Fibroblast of lung (primary cell): ENCODE data around the gene RAB36.

Experiments used
- EZH2 ChIP-seq: IDR thresholded peaks from 2 replicates; pipeline ENCODE4 v1.5.1; 2012; ENCODE audit warnings: low read length, control low read depth, mild to moderate bottlenecking; ENCODE audit errors: missing control alignments
- TF ChIP-seq, protein P1 (sequence below), 2 donors: IDR thresholded peaks in 1 of 2; conservative IDR thresholded peaks in 1 of 2; 1 replicate in 1 of 2; 2 replicates in 1 of 2; pipeline ENCODE4 v1.5.1; 2011 to 2012; ENCODE audit warnings: low read length in 2 of 2, control low read depth in 1 of 2, inconsistent platforms in 1 of 2, low read depth in 1 of 2, mild to moderate bottlenecking in 1 of 2

DNA sequence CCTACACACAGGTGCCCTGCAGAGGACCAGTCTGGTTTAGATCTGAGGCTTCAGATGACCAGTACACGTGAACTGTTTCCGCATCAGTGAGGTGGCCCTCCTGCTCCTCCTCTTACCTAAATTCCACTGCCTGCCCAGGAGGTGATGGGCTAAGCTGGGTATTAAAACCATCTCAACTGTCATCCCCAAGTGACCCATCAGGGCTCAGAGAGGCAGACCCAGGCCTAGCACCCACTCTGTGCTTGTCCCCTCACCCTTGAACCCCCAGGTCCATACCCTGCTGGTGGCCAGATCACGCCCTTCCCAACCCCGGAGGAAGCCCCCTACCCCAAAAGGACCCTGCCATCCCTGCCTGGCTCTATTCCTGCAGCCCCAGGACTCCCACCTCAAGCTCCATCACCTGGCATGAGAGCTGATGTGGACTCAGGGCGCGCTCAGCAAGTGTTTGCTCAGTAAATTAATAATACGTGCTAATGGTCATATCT lies 24.8 kb upstream of the RAB36 start:
- TF ChIP-seq EZH2, result no peak
- TF ChIP-seq, protein P1, sequence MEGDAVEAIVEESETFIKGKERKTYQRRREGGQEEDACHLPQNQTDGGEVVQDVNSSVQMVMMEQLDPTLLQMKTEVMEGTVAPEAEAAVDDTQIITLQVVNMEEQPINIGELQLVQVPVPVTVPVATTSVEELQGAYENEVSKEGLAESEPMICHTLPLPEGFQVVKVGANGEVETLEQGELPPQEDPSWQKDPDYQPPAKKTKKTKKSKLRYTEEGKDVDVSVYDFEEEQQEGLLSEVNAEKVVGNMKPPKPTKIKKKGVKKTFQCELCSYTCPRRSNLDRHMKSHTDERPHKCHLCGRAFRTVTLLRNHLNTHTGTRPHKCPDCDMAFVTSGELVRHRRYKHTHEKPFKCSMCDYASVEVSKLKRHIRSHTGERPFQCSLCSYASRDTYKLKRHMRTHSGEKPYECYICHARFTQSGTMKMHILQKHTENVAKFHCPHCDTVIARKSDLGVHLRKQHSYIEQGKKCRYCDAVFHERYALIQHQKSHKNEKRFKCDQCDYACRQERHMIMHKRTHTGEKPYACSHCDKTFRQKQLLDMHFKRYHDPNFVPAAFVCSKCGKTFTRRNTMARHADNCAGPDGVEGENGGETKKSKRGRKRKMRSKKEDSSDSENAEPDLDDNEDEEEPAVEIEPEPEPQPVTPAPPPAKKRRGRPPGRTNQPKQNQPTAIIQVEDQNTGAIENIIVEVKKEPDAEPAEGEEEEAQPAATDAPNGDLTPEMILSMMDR (conservative IDR thresholded peaks at IDR 0.05 in 1 of 2, IDR thresholded peaks at IDR 0.05 in 1 of 2; ENCODE audit: low read depth in 1 of 2, low read length in 2 of 2), result no peak
